C4-2B (cell line): ENCODE measurements around the gene ROR1.

Experiments
- ZFX ChIP-seq: fragments of 450-650 bp; IDR thresholded peaks from 2 replicates; pipeline ENCODE4 v1.6.1; 2017
- TF ChIP-seq, protein P1 (sequence below): fragments of 450-650 bp; conservative IDR thresholded peaks from 2 replicates; pipeline ENCODE4 v1.5.1; 2017; ENCODE audit warnings: mild to moderate bottlenecking

DNA sequence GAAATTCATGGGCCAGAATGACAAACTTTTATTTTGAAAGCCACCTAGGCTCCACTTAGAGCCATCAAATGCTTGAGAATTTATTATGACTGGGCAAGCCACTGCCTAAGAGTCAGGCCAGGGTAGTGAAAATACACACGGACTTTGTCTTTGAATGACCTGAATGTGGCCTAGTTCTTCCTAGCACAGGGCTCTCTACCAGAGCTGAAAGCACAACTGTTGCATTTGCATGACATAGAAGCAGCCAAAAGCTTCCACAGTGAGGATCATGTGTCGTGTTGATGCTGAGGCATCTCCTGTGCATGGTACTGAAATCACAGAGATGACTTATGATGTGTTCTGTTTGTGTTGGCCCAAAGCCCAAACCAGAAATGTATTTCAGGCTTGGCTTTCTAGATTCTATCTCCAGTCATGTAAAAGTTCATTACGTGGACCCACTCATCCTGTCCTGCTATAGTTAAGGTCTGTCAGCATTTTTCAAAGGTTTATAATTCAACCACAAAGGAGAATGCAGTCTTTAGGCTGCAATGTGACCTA lies 265.6 kb downstream of the ROR1 start:
- TF ChIP-seq, protein P1, sequence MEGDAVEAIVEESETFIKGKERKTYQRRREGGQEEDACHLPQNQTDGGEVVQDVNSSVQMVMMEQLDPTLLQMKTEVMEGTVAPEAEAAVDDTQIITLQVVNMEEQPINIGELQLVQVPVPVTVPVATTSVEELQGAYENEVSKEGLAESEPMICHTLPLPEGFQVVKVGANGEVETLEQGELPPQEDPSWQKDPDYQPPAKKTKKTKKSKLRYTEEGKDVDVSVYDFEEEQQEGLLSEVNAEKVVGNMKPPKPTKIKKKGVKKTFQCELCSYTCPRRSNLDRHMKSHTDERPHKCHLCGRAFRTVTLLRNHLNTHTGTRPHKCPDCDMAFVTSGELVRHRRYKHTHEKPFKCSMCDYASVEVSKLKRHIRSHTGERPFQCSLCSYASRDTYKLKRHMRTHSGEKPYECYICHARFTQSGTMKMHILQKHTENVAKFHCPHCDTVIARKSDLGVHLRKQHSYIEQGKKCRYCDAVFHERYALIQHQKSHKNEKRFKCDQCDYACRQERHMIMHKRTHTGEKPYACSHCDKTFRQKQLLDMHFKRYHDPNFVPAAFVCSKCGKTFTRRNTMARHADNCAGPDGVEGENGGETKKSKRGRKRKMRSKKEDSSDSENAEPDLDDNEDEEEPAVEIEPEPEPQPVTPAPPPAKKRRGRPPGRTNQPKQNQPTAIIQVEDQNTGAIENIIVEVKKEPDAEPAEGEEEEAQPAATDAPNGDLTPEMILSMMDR: no peak
- no peak for TF ChIP-seq ZFX
